Adipocyte (in vitro differentiated cells): Measurements from ENCODE around the gene G2E3.
"Not testable (repeated sequence)": the region's sequence is repeated elsewhere in the genome, so short reads cannot be mapped to it uniquely, and the experiment has no call there.

Experiments
- DNase-seq: peaks from one replicate; pipeline ENCODE4 v3.0.0-alpha.2; 2015; ENCODE audit warnings: low read depth
- H3K27me3 ChIP-seq: replicated peaks from 2 replicates; pipeline ENCODE4 v1.7.0; 2013; ENCODE audit warnings: mild to moderate bottlenecking, low read length, moderate library complexity; ENCODE audit not compliant: control insufficient read depth, insufficient read depth
- H3K36me3 ChIP-seq: 2 replicates; pipeline ENCODE4 v1.7.0; 2013; ENCODE audit warnings: low read length, mild to moderate bottlenecking, moderate library complexity; ENCODE audit not compliant: control insufficient read depth, insufficient read depth, severe bottlenecking
- H3K4me1 ChIP-seq: 2 replicates; pipeline ENCODE4 v1.7.0; 2013; ENCODE audit warnings: mild to moderate bottlenecking, low read length, moderate library complexity; ENCODE audit not compliant: control insufficient read depth, insufficient read depth
- H3K4me3 ChIP-seq: 2 replicates; pipeline ENCODE4 v1.7.0; 2013; ENCODE audit warnings: mild to moderate bottlenecking, low read length, moderate library complexity
- H3K9ac ChIP-seq: 2 replicates; pipeline ENCODE4 v1.7.0; 2013; ENCODE audit warnings: mild to moderate bottlenecking, low read length, moderate library complexity
- H3K9me3 ChIP-seq: 2 replicates; pipeline ENCODE4 v1.7.0; 2013; ENCODE audit warnings: mild to moderate bottlenecking, low read length, moderate library complexity; ENCODE audit not compliant: control insufficient read depth

The G2E3 gene

DNA sequence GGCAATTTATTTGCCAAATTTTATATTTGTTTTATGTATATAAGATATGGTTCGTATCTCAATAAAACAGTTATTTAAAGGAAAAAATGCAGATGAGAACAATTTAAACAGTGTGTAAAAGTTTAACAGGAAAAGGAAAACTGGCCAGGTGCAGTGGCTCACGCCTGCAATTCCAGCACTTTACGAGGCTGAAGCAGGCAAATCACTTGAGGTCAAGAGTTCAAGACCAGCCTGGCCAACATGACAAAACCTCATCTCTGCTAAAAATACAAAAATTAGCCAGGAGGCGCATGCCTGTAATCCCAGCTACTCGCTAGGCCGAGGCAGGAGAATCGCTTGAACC lies 22.3 kb downstream of the G2E3 start:
- Histone ChIP-seq H3K27me3 (no peaks in the 10 kb centered on the region), H3K9me3 (no peaks in the 10 kb centered on the region), H3K36me3 (peaks cover 6% of the 10 kb centered on the region), H3K9ac (no peak overlapping the region), H3K4me3 (no peak overlapping the region), H3K4me1 (peaks cover 3% of the 10 kb centered on the region)
- DNase-seq: no peak

DNA sequence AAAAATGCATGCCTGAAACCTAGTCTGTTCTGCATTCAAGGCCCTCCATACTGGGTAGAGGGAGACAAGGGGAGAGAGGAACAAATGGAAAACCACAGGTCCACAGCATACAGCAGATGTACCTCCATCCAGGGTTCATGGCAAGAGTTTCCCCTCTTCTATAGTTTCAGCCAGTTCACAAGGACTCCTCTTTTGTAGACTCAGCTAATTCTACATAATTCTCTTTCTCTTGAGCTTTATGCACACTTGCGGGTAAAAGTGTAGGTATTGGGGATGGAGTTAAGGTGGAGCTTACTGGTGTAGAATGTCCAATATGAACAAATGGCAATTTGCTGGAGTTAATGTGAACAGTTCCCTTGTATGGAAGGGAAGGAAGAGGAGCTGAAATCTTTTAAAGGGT lies 23.4 kb downstream of the G2E3 start:
- H3K4me3 ChIP-seq: no peak overlapping the region
- DNase-seq: no peak
- peaks cover 3% of the 10 kb centered on the region for H3K4me1 ChIP-seq
- H3K27me3 ChIP-seq: no peaks in the 10 kb centered on the region
- no peaks in the 10 kb centered on the region for H3K9me3 ChIP-seq
- H3K9ac ChIP-seq: no peak overlapping the region
- H3K36me3 ChIP-seq: peaks cover 6% of the 10 kb centered on the region

DNA sequence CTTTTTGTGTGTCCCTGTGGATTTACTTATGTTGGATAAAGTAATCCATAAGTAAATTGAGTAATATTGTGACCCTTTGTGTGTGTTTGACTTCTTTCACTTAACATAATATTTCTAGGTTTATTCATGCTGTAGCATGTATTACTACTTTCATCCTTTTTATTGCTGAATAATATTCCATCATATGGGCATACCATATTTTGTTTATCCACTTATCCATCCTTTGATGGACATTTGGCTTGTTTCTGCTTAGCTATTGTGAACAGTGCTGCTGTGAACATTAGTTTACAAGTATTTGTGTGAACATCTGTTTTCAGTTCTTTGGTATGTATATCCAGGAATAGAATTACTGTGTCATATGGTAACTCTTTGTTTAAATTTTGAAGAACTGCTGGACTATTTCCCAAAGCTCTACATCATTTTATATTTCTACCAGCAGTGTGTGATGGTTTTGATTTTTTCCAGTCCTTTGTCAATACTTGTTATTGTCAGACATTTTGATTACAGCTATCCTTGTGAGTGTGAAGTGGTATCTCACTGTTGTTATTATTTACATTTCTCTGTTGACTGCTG lies 25.2 kb downstream of the G2E3 start:
- Histone ChIP-seq H3K27me3 (no peaks in the 10 kb centered on the region), H3K9me3 (no peaks in the 10 kb centered on the region), H3K4me1 (peaks cover 3% of the 10 kb centered on the region), H3K4me3 (no peak overlapping the region), H3K9ac (no peak overlapping the region), H3K36me3 (peaks cover 11% of the 10 kb centered on the region)
- no peak for DNase-seq

DNA sequence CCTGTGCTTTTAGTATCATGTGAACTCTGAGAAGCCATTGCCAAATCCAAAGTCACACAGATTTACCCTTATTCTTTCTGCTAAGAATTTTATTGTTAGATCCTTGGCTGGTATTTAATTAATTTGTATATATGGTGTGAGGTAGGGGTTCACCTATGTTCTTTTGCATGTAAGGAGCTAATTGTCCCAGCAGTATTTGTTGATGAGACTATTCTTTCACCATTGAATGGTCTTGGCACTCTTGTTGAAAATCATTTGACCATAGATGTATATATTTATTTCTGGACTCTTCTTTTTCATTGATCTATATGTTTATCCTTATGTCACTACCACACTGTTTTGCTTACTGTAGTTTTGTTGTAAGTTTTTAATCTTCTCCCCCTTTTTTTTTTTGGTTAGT lies 26.2 kb downstream of the G2E3 start:
- no peaks in the 10 kb centered on the region for H3K9me3 ChIP-seq
- H3K4me1 ChIP-seq: peaks cover 3% of the 10 kb centered on the region
- no peak overlapping the region for H3K9ac ChIP-seq
- H3K27me3 ChIP-seq: no peaks in the 10 kb centered on the region
- no peak for DNase-seq
- H3K36me3 ChIP-seq: peaks cover 18% of the 10 kb centered on the region
- no peak overlapping the region for H3K4me3 ChIP-seq

DNA sequence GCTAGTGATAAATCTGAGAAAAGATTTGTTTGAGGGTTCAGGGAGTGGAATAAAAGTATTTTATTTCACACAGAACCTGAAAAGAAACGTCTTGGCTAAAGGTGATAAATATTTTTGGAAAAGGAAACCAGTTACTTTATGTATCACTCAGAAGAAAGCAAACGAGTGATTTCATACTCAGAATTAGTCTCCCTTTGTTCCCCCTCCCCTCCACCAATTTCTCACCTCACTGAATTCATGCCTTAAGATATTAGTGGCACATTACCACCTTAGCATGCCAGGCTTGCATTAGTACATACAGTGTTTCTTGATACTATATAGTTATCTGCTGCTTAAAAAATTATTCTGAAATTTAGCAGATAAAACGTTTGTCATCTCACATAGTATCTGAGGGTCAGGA lies 28.2 kb downstream of the G2E3 start:
- no peak overlapping the region for H3K9ac ChIP-seq
- H3K4me3 ChIP-seq: no peak overlapping the region
- DNase-seq: no peak
- peaks cover 33% of the 10 kb centered on the region for H3K36me3 ChIP-seq
- H3K27me3 ChIP-seq: no peaks in the 10 kb centered on the region
- no peaks in the 10 kb centered on the region for H3K9me3 ChIP-seq
- no peaks in the 10 kb centered on the region for H3K4me1 ChIP-seq

DNA sequence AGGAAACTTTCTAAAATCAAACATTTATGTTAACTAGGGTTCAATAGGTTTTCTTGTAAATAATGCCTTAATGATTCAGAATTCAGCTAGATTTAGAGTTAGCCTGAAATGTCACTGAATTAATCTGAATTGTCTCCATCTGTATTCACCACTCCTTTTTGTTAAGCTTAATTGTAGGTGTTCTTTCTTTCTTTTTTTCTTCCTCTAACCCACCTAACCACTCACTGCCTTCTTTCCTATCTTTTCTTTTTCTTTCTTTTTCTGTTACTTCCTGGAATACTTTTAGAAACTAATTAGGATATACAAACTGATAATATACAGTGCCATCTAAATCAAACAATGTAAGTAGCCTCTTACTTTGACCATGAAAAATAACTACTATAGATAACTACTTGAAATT lies 29.9 kb downstream of the G2E3 start:
- H3K4me1 ChIP-seq: no peaks in the 10 kb centered on the region
- peaks cover 29% of the 10 kb centered on the region for H3K36me3 ChIP-seq
- no peaks in the 10 kb centered on the region for H3K27me3 ChIP-seq
- H3K9ac ChIP-seq: no peak overlapping the region
- no peak overlapping the region for H3K4me3 ChIP-seq
- DNase-seq: no peak
- H3K9me3 ChIP-seq: no peaks in the 10 kb centered on the region

DNA sequence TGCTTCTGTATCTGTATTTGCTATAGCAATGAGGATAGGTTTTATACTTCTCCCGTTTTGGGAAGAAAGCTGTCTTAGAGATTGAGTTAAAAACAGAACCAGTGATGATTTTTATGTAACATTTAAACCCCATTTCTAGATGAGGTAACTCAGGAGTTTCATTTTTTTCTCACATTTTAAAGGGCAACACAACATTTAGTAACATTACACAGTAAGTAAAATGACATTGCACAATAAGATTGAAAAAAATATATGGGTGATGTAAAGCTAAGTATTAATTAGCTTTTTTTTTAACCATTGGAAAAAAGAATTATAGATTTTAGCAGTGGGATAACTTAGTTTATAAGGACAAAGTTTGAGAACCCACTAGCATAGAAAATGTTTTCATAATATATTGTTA lies 38.0 kb downstream of the G2E3 start:
- Histone ChIP-seq H3K9ac (no peak overlapping the region), H3K27me3 (no peaks in the 10 kb centered on the region), H3K4me3 (no peak overlapping the region), H3K4me1 (no peaks in the 10 kb centered on the region), H3K36me3 (peaks cover 30% of the 10 kb centered on the region), H3K9me3 (no peaks in the 10 kb centered on the region)
- DNase-seq: no peak

DNA sequence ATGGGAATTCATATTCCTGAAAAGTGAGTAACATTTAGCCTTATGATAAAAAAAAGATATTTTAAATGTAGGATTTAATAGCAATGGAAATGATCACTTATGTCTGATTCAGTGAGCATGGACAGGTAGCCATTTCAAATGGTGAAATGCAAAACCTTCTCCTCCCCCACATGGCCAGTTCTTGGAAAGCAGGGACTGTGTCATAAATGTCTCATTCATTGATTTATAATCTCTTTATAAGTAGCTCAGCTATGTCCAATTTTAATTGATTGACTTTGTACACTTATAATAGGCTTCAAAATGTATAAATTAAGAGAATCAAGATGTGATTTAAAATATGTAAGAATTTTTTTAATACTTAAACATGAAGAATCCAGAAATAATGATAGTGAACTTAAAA lies 38.5 kb downstream of the G2E3 start:
- H3K4me1 ChIP-seq: no peaks in the 10 kb centered on the region
- no peak overlapping the region for H3K9ac ChIP-seq
- DNase-seq: no peak
- no peaks in the 10 kb centered on the region for H3K27me3 ChIP-seq
- H3K4me3 ChIP-seq: no peak overlapping the region
- H3K9me3 ChIP-seq: no peaks in the 10 kb centered on the region
- H3K36me3 ChIP-seq: peaks cover 31% of the 10 kb centered on the region

DNA sequence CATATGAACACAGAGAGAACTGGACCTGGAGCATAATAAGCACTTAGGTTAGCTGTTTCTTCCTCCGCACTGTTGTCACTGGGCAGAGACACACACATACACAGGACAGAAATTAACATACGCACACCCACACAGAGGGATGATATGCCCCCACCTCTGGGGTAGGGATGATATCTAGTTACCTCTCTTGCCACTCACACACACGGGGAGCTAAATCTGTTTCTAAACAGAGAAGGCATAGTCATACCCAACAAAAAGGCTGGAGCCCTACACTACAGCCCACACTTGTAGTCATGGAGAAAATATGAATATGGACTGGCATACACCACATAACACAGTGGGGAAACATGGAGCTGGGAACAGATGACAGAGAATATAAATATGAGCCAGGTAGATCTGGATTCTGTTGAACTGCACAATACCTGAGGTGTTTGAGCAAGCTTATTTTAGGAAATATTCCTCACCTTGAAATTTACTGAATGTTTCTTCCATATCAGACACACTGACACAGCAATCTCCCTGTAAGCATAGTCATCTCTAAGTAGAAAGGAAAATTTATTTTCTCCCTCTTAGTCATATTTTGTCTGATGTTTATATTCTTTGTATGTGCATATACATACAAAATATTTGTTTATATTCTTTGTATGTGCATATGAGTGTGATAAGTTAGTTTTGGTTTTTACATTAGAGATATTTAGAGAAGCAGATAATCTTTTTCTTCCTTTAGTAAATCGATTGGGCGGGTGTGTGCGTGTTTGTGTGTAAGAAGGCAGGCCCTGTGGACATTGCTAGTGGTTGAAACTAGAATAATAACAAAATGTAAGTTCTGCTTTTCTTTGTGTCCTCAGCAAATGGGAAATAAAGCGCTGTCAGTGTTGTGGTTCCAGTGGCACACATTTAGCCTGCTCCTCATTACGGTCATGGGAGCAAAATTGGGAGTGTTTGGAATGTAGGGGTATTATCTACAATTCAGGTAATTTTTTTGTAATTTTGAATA lies 42.3 kb downstream of the G2E3 start:
- no peak for DNase-seq
- Histone ChIP-seq H3K9ac (no peak overlapping the region), H3K9me3 (no peaks in the 10 kb centered on the region), H3K4me1 (no peaks in the 10 kb centered on the region), H3K36me3 (peaks cover 58% of the 10 kb centered on the region), H3K4me3 (no peak overlapping the region), H3K27me3 (no peaks in the 10 kb centered on the region)

DNA sequence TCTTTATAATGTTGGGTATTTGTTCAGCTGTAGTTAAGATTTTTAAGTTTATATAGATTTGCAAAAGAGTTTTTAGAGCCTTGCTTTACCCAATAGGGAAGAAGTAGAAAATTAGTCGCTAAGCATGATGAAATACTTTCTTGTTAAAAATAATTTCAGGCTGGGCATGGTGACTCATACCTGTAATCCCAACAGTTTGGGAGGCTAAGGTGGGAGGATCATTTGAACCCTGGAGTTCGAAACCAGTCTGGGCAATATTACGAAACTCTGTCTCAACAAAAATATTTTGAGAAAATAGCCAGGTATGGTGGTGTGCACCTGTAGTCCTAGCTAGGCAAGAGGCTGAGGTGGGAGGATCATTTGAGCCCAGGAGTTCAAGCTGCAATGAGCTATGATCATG lies 44.4 kb downstream of the G2E3 start:
- H3K4me1 ChIP-seq: peaks cover 3% of the 10 kb centered on the region
- no peak for DNase-seq
- peaks cover 54% of the 10 kb centered on the region for H3K36me3 ChIP-seq

DNA sequence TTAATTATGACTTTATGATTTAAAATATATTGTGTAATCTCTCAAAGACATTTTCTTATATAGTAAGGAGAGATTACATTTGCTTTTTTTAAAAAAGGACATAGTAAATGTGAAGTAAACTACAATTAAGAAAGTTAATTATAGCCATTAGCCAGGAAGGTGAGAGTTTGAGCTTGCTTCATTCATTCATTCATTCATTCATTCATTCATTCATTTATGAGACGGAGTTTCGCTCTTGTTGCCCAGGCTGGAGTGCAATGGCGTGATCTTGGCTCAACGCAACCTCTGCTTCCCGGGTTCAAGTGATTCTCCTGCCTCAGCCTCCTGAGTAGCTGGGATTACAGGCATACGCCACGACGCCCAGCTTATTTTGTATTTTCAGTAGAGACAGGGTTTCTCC lies 45.7 kb downstream of the G2E3 start:
- not testable (repeated sequence) for DNase-seq, H3K4me1 ChIP-seq, H3K4me3 ChIP-seq, H3K9me3 ChIP-seq, H3K27me3 ChIP-seq, H3K9ac ChIP-seq
- H3K36me3 ChIP-seq: peaks cover 51% of the 10 kb centered on the region

More for the DNA sequence above, 44.4 kb downstream of the G2E3 start:
- no peaks in the 10 kb centered on the region for H3K9me3 ChIP-seq
- H3K4me3 ChIP-seq: no peak overlapping the region
- no peak overlapping the region for H3K9ac ChIP-seq
- H3K27me3 ChIP-seq: no peaks in the 10 kb centered on the region
